SK-N-MC (cell line): Measurements from ENCODE around the gene TMEM131L.

ENCODE experiments used
- EZH2 ChIP-seq: fragments of 200-600 bp; sonication (generic); IDR thresholded peaks from one replicate; pipeline ENCODE4 v1.6.1; 2017; ENCODE audit warnings: antibody characterized with exemption
- POLR2AphosphoS5 ChIP-seq: IDR thresholded peaks from 2 replicates; pipeline ENCODE4 v1.6.1; 2012; ENCODE audit warnings: mild to moderate bottlenecking, low read depth, low read length, borderline replicate concordance

- TF ChIP-seq POLR2AphosphoS5, result no peak
- no peak for TF ChIP-seq EZH2
Observed at GRCh38 chr4:153421941-153422340, 44.2 kb upstream of the TMEM131L start.
